ENCODE data around the gene ADCY10.

- TF ChIP-seq SIN3A (IDR thresholded peaks at IDR 0.05; ENCODE audit: borderline replicate concordance, insufficient read depth, low read depth, low read length) (no peak), CTCF (IDR thresholded peaks at IDR 0.05) (no peak), REST (IDR thresholded peaks at IDR 0.05; ENCODE audit: insufficient read depth in 1 of 2, low read depth in 2 of 2, low read length in 1 of 2) (no peak)
These were observed 114.2 kb downstream of the ADCY10 start for GRCh38 chr1:167799747-167800146.
